Hepatocyte (in vitro differentiated cells): ENCODE data around the gene TNNI3. TPM values are rescaled to one million over a fixed set of nuclear protein-coding genes. Genes with fewer than 3 reads are reported as not detected.

Source experiments
- DNase-seq: peaks from one replicate; pipeline ENCODE4 v3.0.0-alpha.2; 2016; ENCODE audit warnings: low spot score
- H2AFZ ChIP-seq: fragments of 200-600 bp; sonication (generic); 2 replicates; pipeline ENCODE4 v1.6.0; 2016; ENCODE audit warnings: antibody characterized with exemption, mild to moderate bottlenecking
- H3K27ac ChIP-seq: fragments of 200-600 bp; sonication (generic); 2 replicates; pipeline ENCODE4 v1.5.1; 2016; ENCODE audit warnings: mild to moderate bottlenecking
- H3K27me3 ChIP-seq: fragments of 200-600 bp; sonication (generic); 2 replicates; pipeline ENCODE4 v1.6.1; 2016
- H3K36me3 ChIP-seq: fragments of 200-600 bp; sonication (generic); replicated peaks from 2 replicates; pipeline ENCODE4 v1.5.1; 2016; ENCODE audit warnings: low read depth; ENCODE audit not compliant: insufficient read depth
- H3K4me1 ChIP-seq: fragments of 200-600 bp; sonication (generic); 2 replicates; pipeline ENCODE4 v1.5.1; 2016; ENCODE audit warnings: mild to moderate bottlenecking, moderate library complexity; ENCODE audit not compliant: insufficient read depth
- H3K4me2 ChIP-seq: fragments of 200-600 bp; sonication (generic); 2 replicates; pipeline ENCODE4 v1.6.0; 2016
- H3K4me3 ChIP-seq: fragments of 200-600 bp; sonication (generic); 2 replicates; pipeline ENCODE4 v1.5.1; 2016; ENCODE audit warnings: mild to moderate bottlenecking
- H3K79me2 ChIP-seq: fragments of 200-600 bp; sonication (generic); 2 replicates; pipeline ENCODE4 v1.6.0; 2017; ENCODE audit warnings: mild to moderate bottlenecking
- H3K9me2 ChIP-seq: fragments of 200-600 bp; sonication (generic); replicated peaks from 2 replicates; pipeline ENCODE4 v1.6.0; 2017; ENCODE audit warnings: mild to moderate bottlenecking; ENCODE audit not compliant: insufficient read depth
- H3K9me3 ChIP-seq: fragments of 200-600 bp; sonication (generic); 2 replicates; pipeline ENCODE4 v1.5.1; 2016; ENCODE audit warnings: low read depth, mild to moderate bottlenecking
- H4K20me1 ChIP-seq: fragments of 200-600 bp; sonication (generic); 2 replicates; pipeline ENCODE4 v1.6.0; 2016; ENCODE audit warnings: mild to moderate bottlenecking; ENCODE audit not compliant: insufficient read depth, poor library complexity, severe bottlenecking
- CTCF ChIP-seq: fragments of 200-600 bp; sonication (generic); IDR thresholded peaks from 2 replicates; pipeline ENCODE4 v1.5.1; 2016; ENCODE audit warnings: antibody characterized with exemption, mild to moderate bottlenecking; ENCODE audit not compliant: poor library complexity
- EZH2 ChIP-seq: fragments of 200-600 bp; sonication (generic); IDR thresholded peaks from 2 replicates; pipeline ENCODE4 v1.6.1; 2016; ENCODE audit warnings: antibody characterized with exemption, mild to moderate bottlenecking, borderline replicate concordance
- EZH2phosphoT487 ChIP-seq: fragments of 200-600 bp; sonication (generic); IDR thresholded peaks from one replicate; pipeline ENCODE4 v1.6.1; 2018; ENCODE audit warnings: antibody characterized with exemption, mild to moderate bottlenecking, low read depth, moderate library complexity; ENCODE audit not compliant: unreplicated experiment, severe bottlenecking
- WGBS: methylation state at CpG from one replicate; pipeline ENCODE4 v1.1.6; 2016; ENCODE audit warnings: low lambda C conversion rate; ENCODE audit errors: missing lambda C conversion rate; 5-methylcytosine and 5-hydroxymethylcytosine counted together
- polyA plus RNA-seq: library from polyadenylated mRNA; unstranded; fragments of >200 nt; fragmentation: Nextera tagmentation; extraction: Ambion mirVana; gene quantifications from 2 replicates; pipeline ENCODE4 v1.2.1, GENCODE V29; 2016
- total RNA-seq: library from RNA; depleted of rRNA; stranded (reverse); fragments of >200 nt; gene quantifications from 2 replicates; pipeline ENCODE4 v1.2.3, GENCODE V29; 2014

Gene TNNI3
- total and polyA plus RNA-seq, 2 experiments from 2014 or later: 1.4 to 2.9 TPM

- Histone ChIP-seq H3K27me3 (peaks cover 31% of the 10 kb centered on the region), H3K79me2 (no peaks in the 10 kb centered on the region), H3K4me1 (peaks cover 3% of the 10 kb centered on the region), H3K4me2 (peak within 1 kb of the TSS; percentile 88), H3K9me3 (no peaks in the 10 kb centered on the region), H3K9me2 (no peaks in the 10 kb centered on the region), H3K4me3 (peak within 1 kb of the TSS; percentile 11), H4K20me1 (no peaks in the 10 kb centered on the region), H3K36me3 (no peaks in the 10 kb centered on the region), H2AFZ (peak within 1 kb of the TSS; percentile 77), H3K27ac (peak within 1 kb of the TSS; percentile 21)
- TF ChIP-seq CTCF: no peak
- TF ChIP-seq EZH2phosphoT487: no peak
- TF ChIP-seq EZH2: no peak
- 4% methylated on average over 33 of the region's 33 CpGs for WGBS
- peak; percentile 98 for DNase-seq
These were observed 9.2 kb upstream of the TNNI3 start, which contains the start of gene DNAAF3 for GRCh38 chr19:55166530-55167268. DNAAF3 (minus strand) TSS chr19:55166613; CDS start chr19:55166413, 200 bp downstream.

GRCh38 chr19:55165952-55166529 is 8.5 kb upstream of the TNNI3 start:
- 4% methylated on average over 28 of the region's 34 CpGs for WGBS
- peaks cover 3% of the 10 kb centered on the region for H3K4me1 ChIP-seq
- no peaks in the 10 kb centered on the region for H3K9me2 ChIP-seq
- H4K20me1 ChIP-seq: no peaks in the 10 kb centered on the region
- TF ChIP-seq EZH2 (no peak), CTCF (peak; percentile 74)
- H3K4me3 ChIP-seq: peak overlapping the region; percentile 7
- peak overlapping the region; percentile 88 for H3K4me2 ChIP-seq
- H2AFZ ChIP-seq: peak overlapping the region; percentile 77
- no peaks in the 10 kb centered on the region for H3K9me3 ChIP-seq
- no peaks in the 10 kb centered on the region for H3K79me2 ChIP-seq
- peaks cover 32% of the 10 kb centered on the region for H3K27me3 ChIP-seq
- no peak overlapping the region for H3K27ac ChIP-seq
- H3K36me3 ChIP-seq: no peaks in the 10 kb centered on the region
- DNase-seq: peak; percentile 90

- H3K4me1 ChIP-seq: no peaks in the 10 kb centered on the region
- H3K27me3 ChIP-seq: peaks cover 33% of the 10 kb centered on the region
- H3K9me2 ChIP-seq: no peaks in the 10 kb centered on the region
- no peak overlapping the region for H3K27ac ChIP-seq
- H2AFZ ChIP-seq: no peak overlapping the region
- no peak for DNase-seq
- no peak overlapping the region for H3K4me2 ChIP-seq
- no peak overlapping the region for H3K4me3 ChIP-seq
- no peaks in the 10 kb centered on the region for H4K20me1 ChIP-seq
- TF ChIP-seq CTCF (no peak), EZH2 (no peak), EZH2phosphoT487 (no peak)
- H3K79me2 ChIP-seq: no peaks in the 10 kb centered on the region
- H3K9me3 ChIP-seq: no peaks in the 10 kb centered on the region
- WGBS: 66% methylated on average over 60 of the region's 61 CpGs
- no peaks in the 10 kb centered on the region for H3K36me3 ChIP-seq
These were observed 4.2 kb upstream of the TNNI3 start for GRCh38 chr19:55161571-55162322.
